DND-41 (cell line): ENCODE measurements around the gene ADAMTS19.

Experiments used
- ATAC-seq: fragments of 200-7000 bp; cut with Tn5 transposase; 3 replicates; pipeline ENCODE4 v1.9.1; 2021; ENCODE audit warnings: low read depth; ENCODE audit not compliant: insufficient read depth
- DNase-seq: peaks from one replicate; pipeline ENCODE4 v3.0.0-alpha.2; 2020
- H2AFZ ChIP-seq: 2 replicates; pipeline ENCODE4 v1.6.0; 2012; ENCODE audit warnings: low read depth, low read length
- H3K27ac ChIP-seq: 2 replicates; pipeline ENCODE4 v1.5.1; 2012; ENCODE audit warnings: low read length, inconsistent platforms
- H3K27me3 ChIP-seq: fragments of 200-600 bp; sonication (generic); 2 replicates; pipeline ENCODE4 v1.6.0; 2012; ENCODE audit warnings: low read length, mild to moderate bottlenecking, inconsistent platforms; ENCODE audit not compliant: insufficient read depth, poor library complexity
- H3K36me3 ChIP-seq: 2 replicates; pipeline ENCODE4 v1.5.1; 2012; ENCODE audit warnings: low read length, inconsistent platforms; ENCODE audit not compliant: insufficient read depth
- H3K4me1 ChIP-seq: 2 replicates; pipeline ENCODE4 v1.5.1; 2012; ENCODE audit warnings: mild to moderate bottlenecking, low read length; ENCODE audit not compliant: insufficient read depth
- H3K4me2 ChIP-seq: 2 replicates; pipeline ENCODE4 v1.6.0; 2012; ENCODE audit warnings: mild to moderate bottlenecking, moderate library complexity, low read length, inconsistent platforms; ENCODE audit not compliant: insufficient read depth
- H3K4me3 ChIP-seq, 2 experiments: fragments of 200-600 bp in 1 of 2; shearing (Covaris generic) in 1 of 2; 2 replicates each; pipeline ENCODE4 v1.5.1; 2012 to 2016; ENCODE audit warnings: inconsistent platforms in 2 of 2, low read length in 2 of 2, mild to moderate bottlenecking in 2 of 2, low read depth in 1 of 2, moderate library complexity in 1 of 2
- H3K79me2 ChIP-seq: 2 replicates; pipeline ENCODE4 v1.6.0; 2012; ENCODE audit warnings: low read length, inconsistent platforms; ENCODE audit not compliant: insufficient read depth
- H3K9ac ChIP-seq: 2 replicates; pipeline ENCODE4 v1.6.0; 2012; ENCODE audit warnings: low read depth, mild to moderate bottlenecking, inconsistent platforms, low read length, moderate library complexity
- H3K9me3 ChIP-seq: 2 replicates; pipeline ENCODE4 v1.5.1; 2012; ENCODE audit warnings: low read length, moderate library complexity, mild to moderate bottlenecking, inconsistent platforms; ENCODE audit not compliant: insufficient read depth, severe bottlenecking
- H4K20me1 ChIP-seq: 2 replicates; pipeline ENCODE4 v1.6.0; 2012; ENCODE audit warnings: low read length; ENCODE audit not compliant: insufficient read depth
- EZH2 ChIP-seq: IDR thresholded peaks from 3 replicates; pipeline ENCODE4 v1.6.1; 2012; ENCODE audit warnings: borderline replicate concordance, low read depth, mild to moderate bottlenecking, moderate library complexity, low read length, inconsistent platforms; ENCODE audit not compliant: severe bottlenecking
- TF ChIP-seq, protein P1 (sequence below): IDR thresholded peaks from 2 replicates; pipeline ENCODE4 v1.5.1; 2012; ENCODE audit warnings: borderline replicate concordance, low read length, moderate library complexity, mild to moderate bottlenecking; ENCODE audit not compliant: poor library complexity, severe bottlenecking; ENCODE audit errors: extremely low read depth

ADAMTS19 gene

DNA sequence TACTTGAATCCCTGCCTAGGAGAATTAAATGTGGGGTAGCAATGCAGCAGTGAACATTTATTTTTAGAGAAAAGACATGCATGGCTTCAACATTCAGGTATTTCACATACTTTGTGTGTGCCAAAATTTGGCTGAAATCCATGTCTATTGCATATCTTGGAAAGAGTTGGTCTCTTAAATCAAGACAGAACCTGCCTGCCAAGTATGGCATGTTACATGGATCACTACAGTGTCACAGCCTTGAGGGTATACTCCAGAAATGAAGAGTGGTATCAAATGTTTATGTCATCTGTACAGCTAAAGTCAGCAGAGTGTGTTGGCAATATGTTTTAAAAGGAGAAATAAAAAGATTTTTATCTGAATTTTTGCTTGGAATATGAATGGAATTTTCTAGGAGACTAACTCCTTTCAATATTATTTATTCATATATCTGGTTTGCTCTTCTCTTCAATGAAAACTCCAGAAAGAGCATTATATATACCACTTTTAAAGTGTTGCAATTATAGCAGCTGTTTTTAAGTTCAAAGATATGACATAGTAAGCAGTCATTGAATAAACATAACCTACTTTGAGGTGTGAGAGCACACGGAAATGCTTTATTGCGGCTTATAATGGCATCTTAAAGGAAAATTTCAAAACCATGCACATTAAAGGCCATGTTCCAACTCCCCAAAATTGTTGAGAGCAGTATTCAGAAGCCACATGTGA lies 192.4 kb downstream of the ADAMTS19 start:
- H3K4me2 ChIP-seq, result no peak overlapping the region
- no peak overlapping the region for H2AFZ ChIP-seq
- no peaks in the 10 kb centered on the region for H3K9me3 ChIP-seq
- no peaks in the 10 kb centered on the region for H3K79me2 ChIP-seq
- no peak overlapping the region for H3K4me3 ChIP-seq
- no peak for ATAC-seq
- H3K9ac ChIP-seq, result no peak overlapping the region
- no peak overlapping the region for H3K27ac ChIP-seq
- no peaks in the 10 kb centered on the region for H3K4me1 ChIP-seq
- H4K20me1 ChIP-seq, result no peaks in the 10 kb centered on the region
- DNase-seq, result no peak
- no peaks in the 10 kb centered on the region for H3K27me3 ChIP-seq
- H3K36me3 ChIP-seq, result no peaks in the 10 kb centered on the region
- TF ChIP-seq EZH2, result no peak
- TF ChIP-seq, protein P1, sequence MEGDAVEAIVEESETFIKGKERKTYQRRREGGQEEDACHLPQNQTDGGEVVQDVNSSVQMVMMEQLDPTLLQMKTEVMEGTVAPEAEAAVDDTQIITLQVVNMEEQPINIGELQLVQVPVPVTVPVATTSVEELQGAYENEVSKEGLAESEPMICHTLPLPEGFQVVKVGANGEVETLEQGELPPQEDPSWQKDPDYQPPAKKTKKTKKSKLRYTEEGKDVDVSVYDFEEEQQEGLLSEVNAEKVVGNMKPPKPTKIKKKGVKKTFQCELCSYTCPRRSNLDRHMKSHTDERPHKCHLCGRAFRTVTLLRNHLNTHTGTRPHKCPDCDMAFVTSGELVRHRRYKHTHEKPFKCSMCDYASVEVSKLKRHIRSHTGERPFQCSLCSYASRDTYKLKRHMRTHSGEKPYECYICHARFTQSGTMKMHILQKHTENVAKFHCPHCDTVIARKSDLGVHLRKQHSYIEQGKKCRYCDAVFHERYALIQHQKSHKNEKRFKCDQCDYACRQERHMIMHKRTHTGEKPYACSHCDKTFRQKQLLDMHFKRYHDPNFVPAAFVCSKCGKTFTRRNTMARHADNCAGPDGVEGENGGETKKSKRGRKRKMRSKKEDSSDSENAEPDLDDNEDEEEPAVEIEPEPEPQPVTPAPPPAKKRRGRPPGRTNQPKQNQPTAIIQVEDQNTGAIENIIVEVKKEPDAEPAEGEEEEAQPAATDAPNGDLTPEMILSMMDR, result no peak

DNA sequence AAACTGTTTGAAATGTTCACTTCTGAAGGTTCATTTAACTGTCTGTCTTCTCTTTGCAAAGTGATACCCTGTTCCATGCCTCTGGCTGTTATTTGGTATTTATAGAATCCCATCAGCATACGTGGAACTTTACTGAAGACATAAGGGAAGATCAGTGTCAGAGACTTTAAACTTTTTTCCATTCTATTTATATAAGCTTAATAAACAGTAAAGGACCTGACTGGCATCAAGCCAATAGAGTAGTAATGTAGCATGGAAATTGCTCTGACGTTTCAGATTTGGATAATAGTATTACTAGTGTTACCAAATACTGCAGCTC lies 192.9 kb downstream of the ADAMTS19 start:
- DNase-seq (no peak), ATAC-seq (no peak)
- H3K27ac ChIP-seq, result no peak overlapping the region
- TF ChIP-seq, protein P1, result no peak
- no peak for TF ChIP-seq EZH2
- no peaks in the 10 kb centered on the region for H3K4me1 ChIP-seq
- no peaks in the 10 kb centered on the region for H3K27me3 ChIP-seq
- H3K79me2 ChIP-seq, result no peaks in the 10 kb centered on the region
- H3K9me3 ChIP-seq, result no peaks in the 10 kb centered on the region
- H3K9ac ChIP-seq, result no peak overlapping the region
- H4K20me1 ChIP-seq, result no peaks in the 10 kb centered on the region
- no peak overlapping the region for H3K4me2 ChIP-seq
- no peak overlapping the region for H2AFZ ChIP-seq
- no peak overlapping the region for H3K4me3 ChIP-seq
- no peaks in the 10 kb centered on the region for H3K36me3 ChIP-seq

DNA sequence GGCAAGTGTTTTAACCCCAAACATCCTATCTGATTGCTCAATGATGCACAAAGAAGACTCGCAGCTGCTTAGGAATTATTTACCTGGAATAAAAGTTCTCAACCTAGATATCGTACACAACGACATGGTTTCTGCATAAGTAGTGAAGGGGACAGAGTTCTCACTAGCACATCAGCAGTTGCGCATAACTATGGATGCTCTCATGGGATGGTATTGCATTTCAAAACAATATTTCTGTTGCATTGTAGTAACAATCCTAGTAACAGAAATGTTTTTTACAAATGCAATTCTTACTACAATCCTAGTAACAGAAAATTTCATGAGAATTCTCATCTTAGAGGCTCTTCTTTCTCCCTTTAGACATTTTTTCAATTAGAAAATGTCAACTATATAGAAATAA lies 193.3 kb downstream of the ADAMTS19 start:
- ATAC-seq (no peak), DNase-seq (no peak)
- no peaks in the 10 kb centered on the region for H3K27me3 ChIP-seq
- no peaks in the 10 kb centered on the region for H3K4me1 ChIP-seq
- H2AFZ ChIP-seq, result no peak overlapping the region
- H3K79me2 ChIP-seq, result no peaks in the 10 kb centered on the region
- TF ChIP-seq EZH2, result no peak
- TF ChIP-seq, protein P1, result no peak
- no peak overlapping the region for H3K27ac ChIP-seq
- no peaks in the 10 kb centered on the region for H3K9me3 ChIP-seq
- H3K4me3 ChIP-seq, result no peak overlapping the region
- H3K36me3 ChIP-seq, result no peaks in the 10 kb centered on the region
- H4K20me1 ChIP-seq, result no peaks in the 10 kb centered on the region
- no peak overlapping the region for H3K4me2 ChIP-seq
- no peak overlapping the region for H3K9ac ChIP-seq
